Stimulated activated CD4-positive, alpha-beta T cell treated with anti-CD3 and anti-CD28 coated beads, Interleukin-4, amount 100 ng/mL, for 1 hour (primary cell): ENCODE measurements around the gene NKX3-2.
"Not testable (repeated sequence)": the region's sequence is repeated elsewhere in the genome, so short reads cannot be mapped to it uniquely, and the experiment has no call there.

Source experiments
- DNase-seq: peaks from one replicate; pipeline ENCODE4 v3.0.0-alpha.2; 2020

Gene NKX3-2

DNA sequence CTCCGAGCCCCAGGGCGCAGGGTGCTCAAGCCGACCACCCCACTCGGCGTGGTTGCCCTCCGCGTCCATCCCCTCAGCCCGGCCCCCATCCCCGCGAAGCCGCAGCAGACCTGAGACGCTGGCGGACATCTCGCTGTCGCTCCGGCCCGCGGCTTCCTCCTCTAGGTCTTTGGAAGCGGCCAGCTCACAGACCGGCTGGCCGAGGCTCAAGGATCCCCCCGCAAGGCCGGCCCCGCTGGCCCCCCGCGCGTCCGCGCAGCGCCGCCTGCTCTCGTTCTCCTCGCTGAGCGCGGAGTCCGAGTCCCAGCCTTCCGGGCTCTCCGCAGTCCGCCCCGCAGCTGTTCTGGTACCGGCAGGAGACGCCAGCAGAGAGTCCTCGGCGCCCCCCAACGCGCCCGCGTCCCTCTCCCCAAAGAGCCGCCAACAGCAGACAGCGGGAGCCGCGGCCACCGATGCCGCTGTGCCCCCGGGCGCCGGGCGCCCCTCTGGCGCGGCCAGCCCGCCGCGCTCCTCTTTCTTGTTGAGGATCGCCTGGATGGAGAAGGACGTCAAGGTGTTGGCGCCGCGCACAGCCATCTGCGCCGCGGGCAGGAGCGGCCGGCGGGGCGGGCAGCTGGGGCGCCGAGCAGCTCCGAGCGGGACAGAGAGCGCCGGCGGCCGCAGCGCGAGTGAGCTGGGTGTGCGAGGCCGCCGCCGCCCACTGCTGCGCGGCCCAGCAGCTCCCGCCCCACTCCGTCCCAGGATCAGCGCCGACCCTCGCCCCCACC, at the start of gene NKX3-2:
TSS of gene NKX3-2 (minus strand) at position 670 of the 767 bp plus-strand sequence. CDS start at position 576, 94 bp downstream.
- DNase-seq: no peak

DNA sequence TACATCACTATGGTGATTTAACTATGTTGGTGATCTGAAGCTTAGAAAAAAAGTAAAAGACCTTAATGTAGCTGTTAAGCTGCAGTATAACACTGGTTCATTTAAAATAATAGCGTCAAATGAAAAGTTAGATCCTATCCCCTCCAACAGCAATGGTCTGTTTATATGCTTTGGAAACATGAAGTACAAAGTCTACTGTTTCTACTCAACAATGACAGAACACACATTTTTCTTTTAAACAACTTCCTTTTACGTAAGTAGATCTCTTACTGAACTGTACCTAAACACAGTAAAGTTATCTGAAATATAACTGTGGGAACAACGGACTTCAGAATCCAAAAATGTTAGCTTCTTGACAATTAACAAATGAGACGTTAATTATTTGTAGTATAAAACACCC, 47.9 kb upstream of the NKX3-2 start:
- DNase-seq: no peak

DNA sequence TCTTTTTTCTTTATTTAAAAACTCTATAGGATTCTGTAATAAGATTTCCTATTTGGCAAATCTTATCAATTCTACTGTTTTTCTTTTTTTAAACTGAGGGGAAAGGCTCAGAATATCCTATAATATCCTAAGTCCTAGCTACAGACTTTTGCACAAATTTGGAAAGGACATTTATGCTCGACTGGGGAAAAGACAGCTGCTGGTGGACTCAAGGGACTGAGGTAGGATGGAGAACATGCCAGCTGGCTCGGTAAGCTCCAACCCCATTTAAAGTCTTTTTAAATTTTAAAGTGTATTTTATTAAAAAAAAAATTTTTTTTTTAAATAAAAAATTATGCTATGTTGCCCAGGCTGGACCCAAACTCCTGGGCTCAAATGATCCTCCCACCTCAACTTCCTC, 46.5 kb upstream of the NKX3-2 start:
- DNase-seq: no peak

DNA sequence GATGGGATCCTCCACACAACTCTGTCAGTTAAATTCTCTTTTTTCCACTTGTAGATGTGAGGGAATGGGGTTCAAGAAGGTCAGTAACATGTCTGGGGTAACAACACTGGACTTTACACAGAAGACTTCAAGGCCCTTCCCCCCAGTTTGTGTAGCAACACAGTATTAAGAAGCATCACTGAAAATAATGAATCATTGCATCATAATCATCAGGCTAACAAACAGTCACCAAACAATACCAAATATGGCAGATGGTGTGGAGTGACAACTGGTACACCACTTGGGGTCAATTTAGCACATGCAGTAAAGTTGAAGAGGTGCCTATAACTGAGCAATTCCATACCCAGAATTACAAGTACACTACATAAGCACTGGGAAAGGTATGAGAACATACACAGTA, 44.6 kb upstream of the NKX3-2 start:
- DNase-seq: no peak

DNA sequence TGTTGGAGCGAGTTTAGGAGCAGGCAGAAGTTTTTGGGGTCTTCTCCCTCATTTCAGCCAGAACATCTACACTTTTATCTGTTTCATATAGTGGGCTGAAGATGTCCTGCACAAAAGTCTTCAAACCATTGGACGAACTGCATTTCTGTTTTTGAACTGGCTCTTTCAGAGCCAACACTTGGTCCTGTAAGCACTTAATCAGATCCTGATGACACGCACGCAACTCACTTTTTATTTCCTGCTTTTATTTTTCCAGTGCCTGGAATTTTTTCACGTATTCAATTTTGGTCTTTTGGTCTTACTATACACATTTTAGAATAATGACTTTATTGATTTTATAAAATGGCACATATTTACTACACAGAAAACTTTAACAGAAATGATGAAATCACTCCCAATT, 40.2 kb upstream of the NKX3-2 start:
- no peak for DNase-seq

DNA sequence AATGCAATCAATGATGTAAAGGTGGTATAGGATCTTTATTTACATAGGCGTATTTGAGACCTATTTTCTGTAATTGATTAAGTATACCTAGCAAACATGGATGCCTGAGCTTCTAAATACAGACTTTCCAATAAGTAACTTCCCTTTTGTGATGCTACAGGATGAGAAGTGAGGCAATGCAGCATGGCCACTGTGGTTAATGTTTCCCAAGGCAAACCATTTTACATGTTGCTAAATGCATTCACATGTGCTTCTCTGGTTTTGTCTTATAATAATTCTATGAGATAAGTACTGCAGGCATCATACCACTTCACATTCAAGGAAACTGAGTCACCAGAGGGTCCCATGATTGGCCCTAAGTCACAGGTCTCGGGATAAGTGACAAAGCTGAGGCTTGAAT, 35.7 kb upstream of the NKX3-2 start:
- no peak for DNase-seq

DNA sequence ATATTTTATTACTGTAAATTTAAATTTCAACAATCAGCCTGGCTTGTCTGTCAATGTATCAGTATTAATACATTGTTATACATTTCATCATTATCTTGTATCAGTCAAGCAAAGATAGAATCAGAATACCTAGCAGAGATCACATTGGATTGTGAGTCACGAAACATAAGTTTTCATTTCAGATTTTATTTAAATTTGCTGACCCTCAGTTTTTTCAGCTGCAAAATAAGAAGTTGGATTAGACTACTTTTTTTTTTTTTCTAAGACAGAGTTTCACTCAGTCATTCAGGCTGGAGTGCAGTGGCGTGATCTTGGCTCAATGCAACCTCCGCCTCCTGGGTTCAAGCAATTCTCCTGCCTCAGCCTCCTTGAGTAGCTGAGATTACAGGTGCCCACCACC, 33.4 kb upstream of the NKX3-2 start:
- DNase-seq: no peak

DNA sequence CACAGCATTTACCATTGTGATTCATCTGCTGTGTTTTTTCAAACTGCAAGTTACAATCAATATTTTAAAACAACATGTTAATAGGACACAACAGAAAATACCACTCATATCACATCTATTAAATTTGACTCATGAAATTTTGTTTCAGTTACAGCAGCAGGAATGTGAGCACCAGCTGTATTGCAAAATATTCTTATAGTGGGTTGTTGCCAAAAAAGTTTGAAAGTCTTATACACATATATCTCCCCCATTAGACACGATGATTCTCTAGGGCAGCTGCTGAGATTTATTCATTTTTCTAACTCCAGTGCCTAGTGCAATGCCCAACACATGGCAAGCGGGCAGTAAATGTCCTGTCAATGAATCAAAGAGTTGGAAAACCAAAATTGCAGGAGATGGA, 26.6 kb upstream of the NKX3-2 start:
- no peak for DNase-seq

DNA sequence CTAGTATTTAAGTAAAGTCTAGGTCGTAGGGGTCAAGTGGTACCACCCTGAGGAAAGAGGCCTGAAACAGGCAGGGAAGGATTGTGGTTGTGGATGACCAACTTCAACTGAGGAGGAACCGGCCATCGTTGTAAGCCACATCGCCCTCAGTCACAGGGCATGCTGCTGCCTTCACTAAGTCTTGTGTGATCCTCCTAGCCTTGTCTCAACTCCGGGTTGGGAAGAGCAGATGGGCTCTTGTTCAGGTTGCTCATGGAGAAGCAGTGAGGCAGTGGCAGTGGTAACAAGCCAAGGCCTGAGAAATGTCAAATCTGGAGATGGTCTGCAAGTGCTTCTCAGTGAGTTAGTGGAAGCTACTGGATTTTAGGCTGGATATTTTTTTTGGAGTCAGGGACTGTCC, 22.8 kb upstream of the NKX3-2 start:
- no peak for DNase-seq

DNA sequence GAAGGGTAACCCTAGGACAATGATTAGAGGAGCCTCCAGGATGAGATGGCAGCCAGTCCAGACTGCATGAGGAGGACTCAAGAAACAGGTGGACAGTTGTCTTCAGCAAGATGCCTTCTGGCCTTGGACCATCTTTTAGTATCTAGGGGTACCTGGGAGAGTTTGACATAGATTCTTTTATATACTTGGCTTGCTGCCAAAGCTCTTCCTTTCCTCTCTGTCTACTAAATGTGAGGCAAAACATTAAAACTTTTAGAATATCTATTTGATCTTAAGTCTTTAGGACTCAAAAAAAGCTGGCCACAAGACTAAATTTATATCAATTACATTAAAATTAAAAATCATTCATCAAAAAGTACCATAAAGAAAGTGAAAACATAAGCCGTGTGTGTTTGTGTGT, 18.6 kb upstream of the NKX3-2 start:
- no peak for DNase-seq

DNA sequence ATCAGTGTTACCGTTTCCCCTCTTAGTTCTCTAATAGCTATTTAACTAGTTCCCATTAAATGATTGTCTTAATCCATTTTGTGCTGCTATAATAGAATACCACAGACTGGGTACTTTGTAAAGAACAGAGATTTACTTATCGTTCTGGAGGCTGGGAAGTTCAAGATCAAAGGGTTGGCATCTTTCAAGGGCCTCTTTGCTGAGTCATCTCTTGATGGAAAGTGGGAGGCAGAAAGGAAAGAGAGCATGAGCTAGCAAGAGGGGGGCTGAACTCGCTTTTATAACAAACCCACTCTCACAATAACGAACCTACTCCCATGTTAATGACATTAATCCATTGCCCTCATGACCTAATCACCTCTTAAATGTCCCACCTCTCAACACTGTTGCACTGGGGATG, 17.4 kb upstream of the NKX3-2 start:
- no peak for DNase-seq

DNA sequence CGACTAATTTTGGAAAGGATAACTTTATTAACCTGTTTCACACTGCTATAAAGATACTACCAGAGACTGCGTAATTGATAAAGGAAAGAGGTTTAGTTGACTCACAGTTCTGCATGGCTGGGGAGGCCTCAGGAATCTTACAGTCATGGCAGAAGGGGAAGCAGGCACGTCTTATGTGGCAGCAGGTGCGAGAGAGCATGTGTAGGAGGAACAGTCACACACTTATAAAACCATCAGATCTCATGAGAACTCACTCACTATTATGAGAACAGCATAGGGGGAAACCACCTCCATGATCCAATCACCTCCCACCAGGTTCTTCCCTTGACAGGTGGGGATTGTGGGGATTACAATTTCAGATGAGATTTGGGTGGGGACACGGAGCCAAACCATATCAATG, 15.8 kb upstream of the NKX3-2 start:
- DNase-seq: not testable (repeated sequence)

DNA sequence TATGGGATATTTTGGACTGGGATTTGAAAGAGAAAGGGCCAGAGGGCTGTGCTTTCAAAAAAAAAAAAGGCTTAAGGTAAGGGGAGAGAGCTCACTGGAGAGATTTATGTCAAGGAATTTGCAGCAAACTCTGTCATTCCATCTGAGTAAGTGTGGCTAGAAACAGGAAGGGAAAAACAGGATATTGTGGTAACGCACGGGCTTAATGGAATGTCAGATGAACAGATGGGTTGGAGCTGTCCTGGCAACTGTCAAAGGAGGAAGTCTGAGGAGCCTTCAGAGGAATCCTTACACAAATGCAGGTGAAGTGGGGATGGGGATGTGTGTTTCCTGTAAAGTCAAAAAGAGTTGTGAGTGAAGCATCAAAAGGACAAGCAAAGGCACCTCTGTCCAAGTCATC, 15.1 kb upstream of the NKX3-2 start:
- no peak for DNase-seq

DNA sequence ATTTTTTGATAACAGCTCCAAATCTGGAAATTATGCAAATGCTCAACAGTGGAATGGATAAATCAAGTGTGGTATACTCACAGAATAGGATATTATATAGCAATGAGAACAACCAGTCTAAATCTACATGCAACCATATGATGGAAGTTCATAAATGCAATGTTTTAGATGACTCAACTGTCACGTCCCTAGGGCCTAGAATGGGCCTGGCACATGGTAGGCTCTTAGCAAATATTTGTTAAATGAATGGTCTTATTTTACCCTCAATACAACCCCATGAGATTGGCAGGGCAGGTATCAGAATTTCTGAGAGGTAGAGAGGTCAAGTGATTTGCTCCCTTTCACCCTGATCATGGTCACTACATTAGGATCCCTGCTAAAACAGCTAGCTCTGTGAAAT, 14.6 kb upstream of the NKX3-2 start:
- DNase-seq: no peak

DNA sequence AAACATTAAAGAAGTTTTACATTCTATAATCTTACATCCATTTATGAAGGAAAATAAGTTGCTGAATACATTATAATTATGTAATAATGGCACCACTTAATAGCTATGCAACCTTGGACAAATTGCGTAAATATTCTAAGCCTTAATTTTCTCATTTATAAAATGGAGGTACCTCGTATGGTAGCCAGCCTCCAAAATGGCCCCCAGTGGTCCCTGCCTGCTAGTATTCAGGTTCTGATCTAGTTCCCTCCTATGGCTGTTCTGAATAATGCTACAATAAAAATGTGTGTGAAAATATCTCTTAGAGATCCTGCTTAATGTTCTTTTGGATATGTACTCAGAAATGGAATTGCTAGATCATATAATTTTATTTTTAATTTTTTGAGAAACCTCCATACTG, 11.0 kb upstream of the NKX3-2 start:
- DNase-seq: no peak

DNA sequence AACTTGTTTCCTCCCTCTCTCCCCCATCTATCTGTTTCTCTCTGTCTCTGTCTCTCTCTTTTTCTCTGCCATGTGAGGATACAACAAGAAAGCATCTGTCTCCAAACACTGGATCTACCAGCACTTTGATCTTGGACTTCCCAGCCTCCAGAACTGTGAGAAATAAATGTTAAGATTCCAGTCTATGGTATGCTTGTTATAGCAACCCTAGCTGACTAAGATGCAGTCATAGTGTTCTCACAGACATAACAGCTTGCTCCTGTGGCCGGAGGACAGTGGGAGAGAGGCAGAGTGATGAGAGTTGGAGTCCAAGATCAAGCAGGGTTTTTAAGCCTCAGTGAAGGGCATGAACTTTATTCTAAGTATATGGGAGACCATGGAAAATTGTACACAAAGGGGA, 8.8 kb upstream of the NKX3-2 start:
- DNase-seq: no peak

DNA sequence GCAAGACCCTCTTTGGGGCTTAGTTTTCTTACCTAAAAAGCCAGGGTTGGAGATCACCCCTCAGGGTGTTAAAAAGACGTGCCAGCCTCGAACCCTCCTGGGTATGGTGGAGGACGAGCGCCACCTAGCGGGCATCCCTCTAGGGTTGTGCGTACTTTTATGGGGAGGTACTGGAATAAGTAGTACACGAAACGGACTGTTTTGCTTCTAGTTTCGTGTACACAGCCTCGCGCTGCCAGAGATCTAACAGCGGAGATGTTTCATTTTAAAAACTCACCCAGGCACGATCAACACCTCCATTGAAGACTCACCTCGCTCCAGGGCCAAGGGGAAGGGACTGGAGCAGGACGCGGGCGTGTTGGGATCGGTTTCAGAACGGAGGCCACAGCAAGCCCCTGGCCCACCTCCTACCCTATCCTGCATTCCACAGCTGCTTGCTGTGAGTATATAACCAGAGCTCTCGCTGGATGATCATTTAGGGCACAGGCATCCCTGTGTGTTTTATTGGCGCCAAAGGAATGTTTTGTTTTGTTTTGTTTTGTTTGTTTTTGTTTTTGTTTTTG, 4.8 kb upstream of the NKX3-2 start:
- peak; percentile 89 for DNase-seq

DNA sequence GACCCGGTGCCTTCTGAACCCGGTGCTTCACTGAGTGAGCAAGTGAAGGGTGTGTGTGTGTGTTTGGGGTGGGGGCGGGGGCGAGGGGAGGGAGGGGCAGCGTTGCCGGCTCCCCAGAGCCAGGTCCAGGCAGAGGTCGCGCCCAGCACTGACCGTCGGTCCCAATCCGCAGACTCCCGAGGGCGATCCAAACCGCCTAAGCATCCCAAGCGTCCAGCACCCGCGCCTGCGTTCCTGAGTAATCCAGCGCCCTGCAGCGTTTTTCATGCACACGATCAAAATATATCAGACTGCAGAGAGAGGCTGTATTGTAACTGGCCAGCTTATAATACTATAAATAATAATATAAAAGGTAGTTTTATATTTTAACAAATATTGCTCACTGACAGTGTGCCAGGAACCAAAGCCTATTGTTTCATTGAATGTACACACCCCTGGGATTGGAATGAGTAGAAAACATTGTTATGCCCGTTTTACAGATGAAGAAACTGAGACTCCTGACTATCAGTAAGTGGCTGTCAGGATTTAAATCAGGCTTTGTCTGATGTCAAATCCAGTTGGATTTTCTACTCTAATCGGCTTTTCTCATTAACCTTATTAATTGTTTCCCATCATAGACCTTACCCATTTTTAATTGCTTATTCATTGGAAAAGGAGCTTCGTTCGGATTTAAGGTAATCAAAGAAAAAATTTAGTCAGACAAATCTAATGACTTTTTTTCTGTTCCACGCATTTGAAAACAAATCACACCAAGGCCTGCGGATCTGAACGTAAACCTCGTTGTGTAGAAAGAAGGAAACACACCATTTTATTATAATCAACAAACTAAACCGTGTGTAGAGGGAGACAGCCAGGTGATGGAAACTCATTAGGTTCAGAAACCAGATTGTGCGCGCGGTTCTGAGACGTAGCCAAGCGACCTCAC, 4.0 kb upstream of the NKX3-2 start:
- no peak for DNase-seq

DNA sequence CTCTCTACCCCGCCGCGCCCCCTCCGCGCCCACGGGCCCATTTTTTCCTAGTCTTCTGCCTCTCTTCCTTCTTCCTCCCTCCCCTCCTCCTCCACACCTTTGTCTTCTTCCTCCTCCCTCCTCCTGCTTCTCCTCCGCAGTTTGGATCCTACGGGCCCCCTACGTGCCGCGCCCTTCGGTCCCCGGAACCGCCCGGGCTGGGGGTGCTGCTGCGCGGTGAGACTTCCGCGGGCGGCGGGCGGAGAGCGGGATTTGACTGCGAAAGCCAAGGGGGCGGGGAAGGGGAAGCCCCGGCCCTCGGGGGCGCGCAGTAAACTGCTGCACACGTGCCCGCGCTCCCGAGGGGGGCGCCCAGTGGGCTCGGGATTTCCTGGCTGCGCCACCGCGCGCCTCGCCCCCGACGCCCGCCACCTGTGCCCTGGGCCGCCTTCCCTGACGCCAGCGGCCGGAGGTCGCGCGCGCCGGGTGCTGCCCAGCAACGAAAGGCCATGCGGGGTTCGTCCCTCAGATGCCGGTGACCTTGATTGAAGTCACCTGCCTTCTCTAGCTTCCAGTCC, 3.3 kb upstream of the NKX3-2 start:
- DNase-seq: peak; percentile 43

DNA sequence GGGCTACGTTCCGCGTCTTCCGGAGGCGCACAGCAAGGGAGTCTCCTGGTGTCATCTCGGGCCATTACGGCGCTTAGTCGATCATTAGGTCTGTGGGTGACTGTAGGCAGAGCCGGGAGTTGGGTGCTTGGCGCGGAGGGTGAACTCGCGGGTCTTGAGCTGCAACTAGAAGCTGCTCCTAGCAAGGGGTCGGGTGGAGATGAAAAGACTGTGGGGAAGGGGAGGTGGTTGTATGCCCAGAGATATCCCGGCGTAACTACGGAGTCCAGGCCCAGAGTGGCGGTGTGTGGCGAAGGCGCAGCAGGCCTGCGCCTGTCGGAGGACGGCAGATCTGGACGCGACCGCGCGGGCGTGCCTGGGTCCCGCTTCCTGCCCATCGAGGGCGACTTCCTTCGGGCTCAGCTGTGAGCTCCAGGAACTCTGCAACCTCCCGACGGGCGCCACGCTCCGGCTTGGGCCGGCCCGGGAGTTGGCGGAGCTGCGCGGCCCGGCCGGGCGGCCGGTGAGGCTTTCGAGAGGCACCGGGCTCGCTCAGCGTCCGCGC, 2.7 kb upstream of the NKX3-2 start:
- DNase-seq: no peak

DNA sequence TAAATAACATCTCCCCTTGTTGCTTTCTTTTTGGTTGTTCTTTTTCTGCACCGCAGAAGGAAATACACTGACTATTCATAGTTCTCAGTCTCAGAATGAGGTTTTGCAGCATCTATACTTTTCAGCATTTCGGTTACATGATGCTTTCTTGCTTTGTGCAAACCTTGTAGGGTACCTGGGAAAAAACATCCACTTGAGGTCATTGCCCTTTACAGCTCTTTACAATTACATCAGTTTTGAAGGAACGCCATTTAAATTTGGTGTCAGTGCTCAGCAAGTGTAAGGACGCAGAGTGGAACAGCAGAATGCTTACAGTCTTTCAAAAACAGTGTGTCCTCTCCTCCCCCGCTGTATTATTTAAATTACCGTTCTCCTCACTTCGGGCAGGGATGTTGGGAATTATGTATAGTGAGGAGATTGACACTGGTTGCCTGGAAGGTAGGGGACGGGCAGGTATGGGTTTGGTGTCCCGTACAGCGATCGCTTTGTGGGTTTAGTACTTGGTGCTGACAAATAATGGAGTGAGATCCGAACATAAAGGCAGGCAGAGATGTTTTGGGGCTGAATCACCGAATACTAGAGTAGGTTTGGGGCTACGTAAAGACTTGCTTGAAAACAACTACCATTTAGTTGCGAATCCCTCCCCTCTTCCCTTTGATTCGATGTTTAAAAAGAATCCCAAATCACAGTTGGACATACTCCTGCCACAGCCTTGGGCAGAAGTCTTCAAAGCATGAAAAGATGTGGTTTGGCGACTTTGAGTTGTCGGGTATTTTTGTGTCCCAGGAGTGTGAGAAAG, 2.0 kb upstream of the NKX3-2 start:
- no peak for DNase-seq

DNA sequence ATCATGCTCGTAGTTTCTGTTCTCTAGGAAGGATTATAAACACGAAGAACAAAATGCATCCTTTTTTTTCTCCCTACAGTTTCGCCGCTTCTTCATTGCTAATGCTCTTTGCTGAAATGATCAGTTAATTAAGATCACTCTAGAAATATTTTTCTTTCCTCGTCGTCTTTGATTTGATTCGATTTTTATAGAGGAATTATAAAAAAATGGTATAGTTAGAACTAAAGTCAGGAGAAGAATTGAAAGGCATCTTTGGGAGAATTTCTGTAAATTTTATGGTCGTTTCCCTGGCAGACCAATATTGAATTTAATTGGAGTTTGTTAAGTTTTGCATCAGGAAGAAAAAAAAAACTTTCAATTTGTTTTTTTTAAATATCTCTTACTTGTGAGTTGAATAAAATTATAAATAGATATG, 1.1 kb upstream of the NKX3-2 start:
- no peak for DNase-seq
